Stimulated activated CD4-positive, alpha-beta T cell treated with anti-CD3 and anti-CD28 coated beads, Interleukin-15, amount 100 ng/mL, for 48 hours (primary cell): ENCODE measurements around the gene IDUA.
"Not testable (repeated sequence)": the region's sequence is repeated elsewhere in the genome, so short reads cannot be mapped to it uniquely, and the experiment has no call there.

Experiments
- DNase-seq, 2 donors: peaks; one replicate each; pipeline ENCODE4 v3.0.0-alpha.2; 2020; ENCODE audit warnings: low read depth in 2 of 2

Gene IDUA

DNA sequence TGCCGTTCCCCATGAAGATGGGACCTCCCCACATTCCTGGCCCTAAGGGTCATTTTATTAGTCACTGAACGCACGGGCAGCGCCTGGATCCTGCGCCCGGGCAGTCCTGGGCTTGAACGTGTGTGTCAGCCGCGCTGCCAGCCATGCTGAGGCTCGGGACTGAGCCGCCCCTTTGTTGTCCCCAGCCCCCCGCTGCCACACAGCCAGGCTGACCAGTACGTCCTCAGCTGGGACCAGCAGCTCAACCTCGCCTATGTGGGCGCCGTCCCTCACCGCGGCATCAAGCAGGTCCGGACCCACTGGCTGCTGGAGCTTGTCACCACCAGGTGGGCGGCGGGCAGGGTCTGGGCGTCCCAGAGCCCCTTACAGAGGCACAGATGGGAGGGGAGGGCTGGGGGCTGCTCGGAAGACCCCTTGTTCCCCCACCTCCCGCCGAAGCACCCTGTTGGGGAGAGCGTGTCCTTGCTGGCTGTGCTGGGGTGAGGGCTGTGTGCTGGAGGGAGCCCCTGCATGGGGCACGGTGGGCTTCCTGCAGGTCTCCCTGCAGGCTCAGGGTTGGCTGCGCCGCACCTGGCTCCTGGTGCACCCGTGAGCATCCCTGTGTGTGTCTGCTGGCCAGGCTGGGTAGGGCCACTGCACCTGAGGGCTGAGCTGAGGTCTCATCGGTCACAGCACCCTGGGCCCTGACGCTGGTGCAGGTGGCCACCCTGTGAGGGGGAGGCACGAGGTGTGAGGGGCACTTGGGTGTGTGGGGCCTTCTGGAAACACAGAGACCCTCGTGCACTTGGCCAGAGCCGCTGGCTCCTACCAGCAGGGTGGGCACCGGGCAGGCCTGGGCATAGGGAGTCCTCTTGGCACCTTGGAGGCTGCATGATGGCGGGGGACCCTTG, 1.0 kb downstream of the IDUA start:
- DNase-seq: no peak

DNA sequence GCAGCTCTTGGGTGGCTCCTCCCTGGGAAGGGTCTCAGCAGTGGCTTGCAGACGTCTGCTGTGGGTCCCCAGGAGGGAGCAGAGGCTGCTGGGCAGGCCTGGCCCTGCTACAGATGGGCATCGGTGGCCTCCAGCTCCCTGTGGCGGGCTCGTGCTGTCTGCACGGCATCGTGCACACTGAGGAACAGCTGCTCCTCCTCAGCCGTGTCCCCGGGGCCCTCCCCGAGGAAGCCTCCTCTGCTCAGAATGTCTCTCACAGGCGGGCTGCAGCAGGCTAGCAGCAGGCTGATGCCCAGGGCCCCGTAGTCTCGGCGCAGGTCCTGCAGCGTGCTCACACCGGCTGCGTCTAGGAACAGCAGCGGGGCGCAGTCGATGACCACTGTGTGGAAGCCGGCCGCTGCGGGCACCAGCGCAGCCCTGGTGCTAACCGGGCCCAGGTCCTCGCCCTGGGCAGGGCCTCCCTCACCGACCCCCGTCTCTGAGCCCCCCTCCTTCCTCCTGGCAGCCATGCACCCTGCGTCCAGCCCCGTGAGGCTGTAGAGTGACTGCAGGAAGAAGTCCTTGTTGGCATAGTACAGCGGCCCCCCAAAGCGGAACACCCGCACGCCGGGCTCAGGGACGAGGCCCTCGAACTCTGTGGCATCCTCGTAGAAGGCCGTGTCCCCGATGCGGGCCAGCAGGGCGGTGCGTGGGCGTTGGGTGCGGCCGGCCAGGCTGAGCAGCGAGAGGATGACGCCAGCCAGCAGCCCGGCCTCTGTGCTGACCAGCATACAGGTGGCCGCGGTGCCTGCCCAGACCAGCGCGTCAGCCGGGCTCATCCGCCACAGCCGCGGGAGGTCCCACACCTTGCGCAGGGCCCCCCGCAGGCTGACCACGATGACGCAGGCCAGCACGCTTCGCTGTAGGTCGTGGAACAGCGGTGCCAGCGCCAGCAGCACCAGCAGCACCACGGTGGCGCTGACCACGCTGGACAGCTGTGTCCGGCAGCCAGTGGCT, 2.2 kb downstream of the IDUA start:
- no peak for DNase-seq

DNA sequence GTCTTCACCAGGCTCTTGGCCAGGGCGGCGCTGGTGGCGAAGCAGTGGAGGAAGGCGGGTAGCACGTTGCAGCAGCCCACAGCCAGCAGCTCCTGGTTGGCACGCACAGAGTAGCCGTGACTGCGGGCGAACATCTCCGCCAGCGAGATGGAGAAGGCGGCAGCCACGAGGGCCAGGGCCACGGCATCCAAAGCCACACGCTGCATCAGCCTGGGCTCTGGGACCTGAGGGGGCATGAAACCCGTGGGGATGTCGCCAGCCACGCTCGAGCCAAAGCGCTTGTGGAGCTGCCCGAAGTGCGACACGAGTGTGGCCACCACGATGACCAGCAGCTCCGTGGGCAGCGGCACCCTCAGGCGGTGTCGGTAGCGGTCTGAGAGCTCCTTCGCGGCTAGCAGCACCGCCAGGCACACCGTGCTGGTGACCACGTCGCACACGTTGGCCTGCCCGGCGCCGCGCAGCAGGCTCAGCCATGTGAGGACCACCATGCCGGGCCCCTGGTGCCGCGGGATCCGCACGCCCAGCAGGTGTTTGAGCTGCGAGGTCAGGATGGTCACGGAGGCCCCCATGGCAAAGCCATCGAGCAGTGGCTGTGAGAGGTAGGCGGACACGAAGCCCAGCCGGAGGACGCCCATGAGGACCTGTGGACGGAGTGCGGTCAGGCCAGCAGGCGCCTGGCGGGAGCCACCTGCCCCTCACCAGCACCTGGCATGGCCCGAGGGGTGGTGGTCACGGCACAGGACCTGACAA, 3.1 kb downstream of the IDUA start:
- no peak for DNase-seq

DNA sequence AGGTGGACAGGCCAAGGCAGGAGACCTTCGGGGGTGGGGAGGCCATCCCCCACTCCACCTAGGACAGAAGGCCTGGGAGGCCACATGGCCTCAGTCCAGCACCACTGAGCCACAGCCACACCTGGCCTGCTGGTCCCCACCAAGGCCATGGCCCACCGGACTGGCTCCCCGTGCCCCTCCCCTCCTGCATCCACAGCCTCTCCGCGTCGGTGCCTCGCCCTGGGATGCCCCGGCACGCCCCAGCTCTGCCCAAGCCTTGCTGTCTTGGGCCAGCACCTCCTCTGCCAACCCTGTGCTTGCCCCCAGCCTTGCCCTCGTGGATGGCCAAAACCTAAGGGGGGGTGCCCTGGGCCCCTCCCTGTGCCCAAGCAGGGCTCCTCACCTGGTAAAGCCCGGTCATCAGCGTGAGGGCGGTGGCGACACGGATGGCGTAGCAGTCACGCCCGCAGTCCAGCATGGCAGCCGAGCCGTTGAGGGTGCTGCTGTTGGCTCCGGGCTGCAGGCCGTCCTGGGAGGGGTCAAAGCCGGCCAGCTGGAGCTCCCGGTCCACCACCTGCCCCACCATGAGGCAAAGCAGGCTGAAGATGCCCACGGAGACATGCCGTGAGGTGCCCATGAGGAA, 4.0 kb downstream of the IDUA start:
- DNase-seq: no peak

DNA sequence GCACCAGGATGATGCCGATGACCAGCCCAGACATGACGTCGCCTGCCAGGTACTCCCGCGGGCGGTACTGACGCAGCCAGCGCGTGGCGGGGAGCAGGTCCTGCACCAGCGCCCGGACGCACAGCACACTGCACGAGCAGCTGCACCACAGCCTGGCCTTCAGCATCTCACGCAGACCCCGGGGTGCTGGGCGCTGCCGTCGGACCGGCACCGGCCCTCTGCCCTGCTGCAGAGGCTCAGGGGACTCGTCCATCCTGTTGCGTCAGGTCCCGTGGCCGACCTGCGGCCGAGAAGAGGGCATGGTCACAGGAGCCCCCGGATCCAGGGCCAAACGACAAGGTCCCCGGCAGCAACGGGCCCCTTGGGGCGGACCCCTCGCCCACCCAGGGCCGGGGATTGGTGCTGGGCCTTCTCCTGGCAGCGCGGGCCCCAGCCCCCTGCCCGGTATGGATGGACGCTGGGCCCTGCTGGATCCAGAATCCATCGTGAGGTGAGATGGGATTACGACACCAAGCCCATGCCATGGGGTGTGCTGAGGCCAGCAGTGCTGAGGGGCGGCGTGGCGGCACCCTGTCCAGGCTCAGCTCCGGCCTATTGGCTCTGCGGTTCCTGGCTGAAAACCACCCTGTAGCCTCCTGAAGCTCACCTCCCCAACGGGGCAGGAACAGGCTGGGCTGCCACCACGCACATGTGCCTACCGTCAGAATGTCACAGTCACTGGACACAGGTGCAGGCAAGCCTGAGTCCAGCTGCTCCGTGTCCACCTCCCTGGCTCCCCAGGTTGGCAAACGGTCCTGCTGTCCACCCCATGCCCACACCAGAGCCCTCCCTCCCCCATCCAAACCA, 4.8 kb downstream of the IDUA start:
- DNase-seq: no peak

DNA sequence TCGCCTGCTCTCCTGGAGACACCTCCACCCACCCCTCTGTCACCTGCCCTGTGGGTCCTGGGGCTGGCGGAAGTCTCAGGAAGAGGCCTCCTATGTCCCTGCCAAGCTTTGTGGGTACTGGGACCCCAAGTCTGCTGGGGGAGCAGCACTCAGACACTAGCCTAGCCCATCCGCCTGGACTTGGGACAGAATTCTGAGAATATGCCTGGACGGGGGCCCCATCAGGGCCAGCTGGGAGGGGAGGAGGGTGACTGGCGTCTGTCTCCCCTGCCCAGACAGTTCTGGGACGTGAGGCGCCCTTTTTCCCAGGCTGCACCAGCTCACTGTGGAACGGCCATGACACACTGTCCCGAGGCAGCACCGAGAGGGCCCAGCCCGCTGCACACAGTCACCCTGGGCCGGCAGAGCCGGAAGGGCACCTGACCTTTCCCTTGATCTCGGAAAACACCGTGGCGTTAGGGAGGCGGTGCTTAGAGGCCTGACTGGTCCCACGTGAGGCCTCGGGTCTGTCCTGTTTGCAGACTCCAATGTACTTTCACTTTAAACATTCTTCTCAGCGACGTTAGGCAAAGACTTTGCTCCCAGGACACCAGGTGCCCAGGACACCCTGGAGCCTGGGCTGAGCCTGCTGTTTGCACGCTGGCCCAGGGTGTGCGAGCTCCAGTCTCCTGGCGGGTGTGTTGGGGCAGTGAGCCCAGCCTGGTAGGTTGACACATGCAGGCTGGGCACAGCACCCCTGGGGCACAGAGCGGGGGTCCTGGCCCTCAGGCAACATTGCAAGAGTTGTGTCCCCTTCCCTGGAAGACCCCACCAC, 5.7 kb downstream of the IDUA start:
- no peak for DNase-seq

DNA sequence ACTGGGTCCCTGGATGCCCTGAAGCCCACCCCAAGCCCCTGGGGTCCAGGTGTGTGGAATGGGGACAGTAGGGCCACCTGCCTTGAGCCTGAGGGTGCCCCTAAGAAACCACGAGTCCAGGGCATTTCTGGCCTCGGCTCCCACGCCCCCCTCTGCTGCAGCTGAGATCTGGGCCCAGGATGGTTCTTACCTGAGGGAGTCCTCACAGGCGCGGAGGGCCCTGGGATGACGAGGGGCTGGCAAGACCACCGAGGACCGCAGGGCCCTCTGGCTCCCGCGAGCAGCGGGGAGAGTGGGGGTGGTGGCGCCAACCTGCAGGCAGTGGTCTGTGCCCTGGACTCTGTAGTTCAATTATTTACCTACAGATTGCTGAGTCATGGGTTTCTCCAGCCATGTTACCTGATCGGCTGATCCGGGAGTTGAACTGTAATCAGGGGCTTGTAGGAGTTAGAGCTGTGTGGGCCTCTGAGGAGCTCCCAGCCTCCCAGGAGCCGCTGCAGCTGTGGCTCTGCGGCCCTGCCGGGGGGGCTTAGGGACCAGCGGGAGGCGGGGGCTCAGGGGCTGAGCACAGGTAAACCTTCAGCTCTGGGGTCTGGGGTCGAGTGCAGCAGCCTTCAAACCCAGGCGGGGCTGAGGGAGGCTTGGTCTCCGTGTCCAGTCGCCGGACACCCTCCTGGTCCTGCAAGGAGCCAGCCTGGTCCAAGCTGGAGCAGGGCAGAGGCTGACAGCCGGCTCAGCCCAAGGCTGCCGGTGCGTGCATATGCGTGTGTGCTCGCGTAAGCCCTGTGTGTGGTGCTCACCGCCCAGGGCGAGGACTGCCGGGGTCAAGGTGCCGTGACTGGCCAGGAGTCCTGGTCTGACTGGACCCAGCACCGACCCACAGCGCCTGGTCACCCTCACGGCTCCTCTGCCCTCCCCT, 6.5 kb downstream of the IDUA start, which contains the start of gene SLC26A1:
Gene SLC26A1 (minus strand): TSS at position 294 of the 919 bp plus-strand sequence. CDS start 1,701 bp downstream, outside the sequence.
- no peak for DNase-seq

DNA sequence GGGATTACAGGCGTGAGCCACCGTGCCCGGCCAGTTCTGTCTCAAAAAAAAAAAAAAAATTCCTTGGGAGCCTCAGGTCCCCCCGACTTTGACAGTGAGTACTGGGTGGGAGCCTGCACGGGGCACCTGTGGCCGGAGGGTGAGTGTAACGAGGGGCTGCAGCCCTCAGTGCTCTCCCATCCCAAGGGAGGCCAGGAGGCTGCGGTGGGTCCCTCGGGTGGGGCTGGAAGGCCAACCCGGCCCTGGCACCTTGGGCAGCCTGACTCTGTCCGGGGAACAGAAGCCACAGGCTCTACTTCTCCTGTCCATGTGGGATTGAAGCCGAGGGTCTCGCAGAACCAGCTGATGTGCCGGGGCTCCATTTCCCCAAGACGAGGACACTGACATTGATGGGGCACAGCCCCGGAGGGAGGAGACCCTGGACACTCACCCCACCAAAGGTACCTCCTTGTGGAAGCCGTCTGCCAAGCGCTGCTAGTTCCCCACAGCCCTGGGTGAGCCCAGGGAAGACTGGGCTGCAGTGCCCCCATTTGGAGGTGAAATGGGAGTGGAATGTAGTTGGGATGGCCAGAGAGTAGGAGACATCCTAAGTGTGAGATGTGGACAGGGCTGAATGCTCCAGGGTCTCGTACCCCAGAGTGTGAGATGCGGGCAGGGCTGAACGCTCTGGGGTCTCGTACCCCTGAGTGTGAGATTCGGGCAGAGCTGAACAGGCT, 8.6 kb downstream of the IDUA start:
- DNase-seq: no peak

DNA sequence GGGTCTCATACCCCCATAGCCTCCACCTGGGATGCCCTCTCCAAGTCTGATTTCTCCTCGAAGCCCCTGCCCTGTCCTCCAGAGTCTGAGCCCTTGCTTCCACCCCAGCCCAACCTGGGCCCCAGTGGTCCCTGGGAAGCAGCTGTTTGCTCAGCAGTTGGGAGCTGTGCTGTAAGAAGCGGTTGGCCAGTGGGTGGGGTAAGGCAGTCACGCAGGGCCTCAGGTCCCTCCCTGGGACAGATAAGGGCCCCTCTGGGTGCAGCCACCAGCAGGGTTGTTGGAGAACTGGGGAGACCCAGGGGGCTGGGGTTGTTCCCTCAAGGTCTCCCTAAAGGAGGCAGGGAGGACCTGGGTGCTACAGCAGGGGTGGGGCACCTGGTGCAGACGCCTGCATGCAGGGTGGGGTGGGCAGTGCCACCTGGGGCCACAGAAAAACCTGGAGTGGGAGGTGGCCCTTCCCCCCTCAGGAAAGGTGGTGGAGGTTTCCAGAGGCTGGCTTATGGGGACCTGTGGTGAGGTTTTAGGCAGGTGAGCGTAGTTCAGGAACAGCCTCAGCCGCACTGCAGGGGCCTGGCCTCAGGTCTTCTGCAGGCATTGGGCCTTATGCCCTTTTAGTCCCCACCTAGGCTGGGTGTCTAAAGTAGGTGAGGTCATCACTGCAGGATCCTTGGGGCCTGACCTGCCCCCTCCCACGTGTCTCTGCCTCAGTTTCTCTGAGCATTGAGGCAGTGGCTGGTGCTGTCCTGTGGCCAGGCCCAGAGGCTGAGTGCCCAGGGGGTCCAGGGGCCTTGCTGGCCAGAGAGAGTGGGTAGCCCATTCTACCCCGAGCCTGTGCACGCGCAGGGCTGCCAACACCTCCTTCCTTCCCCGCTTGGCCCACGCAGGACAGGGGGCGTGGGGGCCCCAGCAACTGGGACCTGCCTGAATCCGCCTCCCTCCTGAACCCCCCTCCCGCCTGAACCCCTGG, 9.5 kb downstream of the IDUA start:
- DNase-seq: no peak

DNA sequence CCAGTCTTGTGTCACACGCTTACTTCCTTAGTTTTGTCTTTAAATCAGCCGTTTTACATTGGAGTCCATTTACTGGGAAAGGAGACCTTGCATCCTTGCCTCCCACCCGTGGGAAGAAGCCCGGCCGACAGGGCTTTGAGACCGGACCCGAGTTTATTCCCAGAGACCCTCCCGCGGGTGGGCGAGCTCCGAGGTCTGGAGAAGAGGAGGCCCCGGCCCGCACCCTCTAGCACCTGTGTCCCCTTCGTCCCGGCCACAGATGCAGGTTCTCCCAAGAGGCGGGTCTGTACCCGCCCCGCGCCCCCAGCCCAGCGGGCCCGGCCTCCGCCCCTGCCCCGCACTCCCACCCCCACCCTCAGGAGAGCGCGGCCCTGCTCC, 10.1 kb downstream of the IDUA start:
- no peak for DNase-seq

DNA sequence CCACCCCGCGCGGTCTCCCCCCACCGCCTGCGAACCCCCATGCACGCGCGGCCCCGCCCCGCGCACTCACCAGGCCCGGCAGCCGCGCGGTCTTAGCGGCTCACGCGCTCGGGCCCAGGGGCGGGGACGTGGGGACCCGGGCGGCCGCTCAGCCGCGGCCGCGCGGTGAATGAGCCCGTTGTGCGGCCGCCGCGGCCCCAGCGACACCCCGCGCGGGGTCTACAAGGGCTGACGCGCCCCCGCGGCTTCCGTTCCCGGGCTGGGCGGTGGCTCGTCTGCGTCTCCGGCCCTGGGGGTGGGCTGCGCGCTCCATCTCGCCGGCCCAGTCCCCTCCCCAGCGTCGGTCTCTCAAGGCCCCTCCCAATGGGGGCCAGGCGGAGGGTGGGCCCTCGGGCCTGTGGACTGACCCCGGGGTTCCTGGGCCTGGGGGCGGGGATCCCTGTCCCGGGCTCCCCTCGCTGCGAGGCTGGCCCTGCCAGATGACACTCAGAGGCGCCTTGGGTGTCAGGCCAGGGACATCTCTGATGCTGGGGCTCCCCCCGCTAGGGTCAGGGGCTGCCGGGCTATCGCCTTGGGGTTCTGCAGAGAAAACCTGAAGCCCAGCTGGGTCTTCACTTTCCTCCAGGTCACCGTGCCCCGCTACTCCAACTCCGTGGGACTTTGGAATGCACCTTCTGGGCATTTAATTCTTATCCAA, 10.7 kb downstream of the IDUA start:
- DNase-seq: no peak

DNA sequence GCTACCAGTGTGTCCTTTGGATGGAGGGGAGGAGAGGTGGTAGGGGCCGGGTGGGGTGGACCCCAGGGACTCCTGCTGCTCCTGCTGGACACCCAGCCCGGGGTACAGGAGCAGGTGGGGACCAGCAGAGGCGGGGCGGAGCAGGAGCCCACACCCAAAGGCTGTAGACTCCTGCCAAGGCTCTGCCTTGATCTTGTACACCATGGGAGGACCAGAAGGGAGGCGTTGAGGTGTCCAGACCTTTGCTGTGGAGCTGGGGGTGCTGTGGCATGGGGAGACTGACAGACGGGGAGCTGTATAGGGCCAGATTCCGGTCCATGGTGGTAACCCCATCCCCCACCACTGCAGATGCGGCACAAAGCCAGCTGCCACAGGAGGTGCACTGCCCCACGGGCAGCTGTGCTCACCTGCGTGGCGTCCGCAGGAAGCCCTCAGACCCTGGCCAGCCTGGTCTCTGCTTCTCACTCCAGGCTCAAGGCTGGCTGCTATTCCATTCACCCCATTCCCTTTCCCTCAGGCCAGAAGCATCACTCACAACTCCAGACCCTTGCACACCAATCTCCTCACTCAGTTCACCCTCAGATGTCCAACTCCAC, 11.3 kb downstream of the IDUA start:
- DNase-seq: no peak

DNA sequence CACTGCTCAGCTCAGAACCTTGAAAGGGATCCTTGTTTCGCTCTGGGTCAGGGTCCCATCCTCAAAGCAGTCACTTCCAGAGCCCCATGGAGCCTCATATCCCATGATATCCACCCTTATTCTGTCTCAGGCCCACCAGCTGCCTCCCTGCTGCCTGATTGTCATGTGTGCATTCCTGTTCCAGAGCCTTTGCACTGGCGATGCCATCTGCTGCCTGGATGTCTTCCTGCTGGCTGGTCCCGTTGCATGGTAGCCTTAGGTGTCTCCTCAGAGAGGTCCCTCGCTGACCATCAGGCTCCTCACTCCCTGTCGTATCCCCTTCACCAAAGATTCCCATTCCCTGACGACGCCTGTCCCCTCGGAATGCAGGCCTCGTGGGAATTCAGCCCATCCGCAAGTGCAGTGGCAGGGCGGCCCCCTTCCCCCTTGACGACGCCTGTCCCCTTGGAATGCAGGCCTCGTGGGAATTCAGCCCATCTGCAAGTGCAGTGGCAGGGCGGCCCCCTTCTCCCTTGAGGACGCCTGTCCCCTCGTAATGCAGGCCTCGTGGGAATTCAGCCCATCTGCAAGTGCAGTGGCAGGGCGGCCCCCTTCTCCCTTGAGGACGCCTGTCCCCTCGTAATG, 12.5 kb downstream of the IDUA start:
- not testable (repeated sequence) for DNase-seq

DNA sequence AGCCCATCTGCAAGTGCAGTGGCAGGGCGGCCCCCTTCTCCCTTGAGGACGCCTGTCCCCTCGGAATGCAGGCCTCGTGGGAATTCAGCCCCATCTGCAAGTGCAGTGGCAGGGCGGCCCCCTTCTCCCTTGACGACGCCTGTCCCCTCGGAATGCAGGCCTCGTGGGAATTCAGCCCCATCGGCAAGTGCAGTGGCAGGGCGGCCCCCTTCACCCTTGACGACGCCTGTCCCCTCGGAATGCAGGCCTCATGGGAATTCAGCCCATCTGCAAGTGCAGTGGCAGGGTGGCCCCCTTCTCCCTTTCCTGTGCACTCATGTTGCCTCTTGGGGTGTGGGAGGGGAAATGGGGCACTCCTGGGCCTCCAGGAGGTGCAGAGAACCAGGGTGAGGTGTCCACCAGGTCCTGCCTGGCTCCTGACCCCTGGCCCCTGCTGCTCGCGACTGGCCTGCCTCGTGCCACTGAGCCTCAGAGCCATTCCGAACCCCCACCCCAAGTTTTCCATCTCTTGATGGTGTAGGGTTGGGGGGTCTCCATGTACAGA, 13.1 kb downstream of the IDUA start:
- DNase-seq: no peak
